ENCODE measurements around the gene CCNY. TPM values are rescaled to one million over a fixed set of nuclear protein-coding genes. Genes with fewer than 3 reads are reported as not detected.

The CCNY gene
- total RNA-seq, 3 donors from 2014 or later, result 48.6 to 64.4 (median 51.5) TPM

DNA sequence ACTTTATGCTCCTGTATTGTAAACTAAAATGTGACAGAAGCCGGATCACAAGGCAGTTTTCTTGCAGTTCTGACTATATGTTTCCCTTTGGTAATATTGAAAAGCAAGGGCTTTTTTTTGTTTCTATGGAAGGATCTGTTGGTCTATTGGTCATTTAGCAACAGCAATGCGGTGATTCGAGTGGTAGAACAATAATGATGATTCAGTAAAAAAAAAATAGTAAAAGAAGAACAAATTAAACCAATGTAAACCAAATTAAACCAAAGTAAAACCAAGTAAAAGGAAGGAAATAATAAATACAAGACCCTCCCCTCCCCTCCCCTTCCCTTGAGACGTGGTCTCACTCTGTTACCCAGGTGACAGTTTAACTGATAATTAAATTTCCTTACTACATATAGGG is 17.8 kb upstream of the CCNY start:
- no peak overlapping the region for H3K4me3 ChIP-seq
- TF ChIP-seq, protein P1, sequence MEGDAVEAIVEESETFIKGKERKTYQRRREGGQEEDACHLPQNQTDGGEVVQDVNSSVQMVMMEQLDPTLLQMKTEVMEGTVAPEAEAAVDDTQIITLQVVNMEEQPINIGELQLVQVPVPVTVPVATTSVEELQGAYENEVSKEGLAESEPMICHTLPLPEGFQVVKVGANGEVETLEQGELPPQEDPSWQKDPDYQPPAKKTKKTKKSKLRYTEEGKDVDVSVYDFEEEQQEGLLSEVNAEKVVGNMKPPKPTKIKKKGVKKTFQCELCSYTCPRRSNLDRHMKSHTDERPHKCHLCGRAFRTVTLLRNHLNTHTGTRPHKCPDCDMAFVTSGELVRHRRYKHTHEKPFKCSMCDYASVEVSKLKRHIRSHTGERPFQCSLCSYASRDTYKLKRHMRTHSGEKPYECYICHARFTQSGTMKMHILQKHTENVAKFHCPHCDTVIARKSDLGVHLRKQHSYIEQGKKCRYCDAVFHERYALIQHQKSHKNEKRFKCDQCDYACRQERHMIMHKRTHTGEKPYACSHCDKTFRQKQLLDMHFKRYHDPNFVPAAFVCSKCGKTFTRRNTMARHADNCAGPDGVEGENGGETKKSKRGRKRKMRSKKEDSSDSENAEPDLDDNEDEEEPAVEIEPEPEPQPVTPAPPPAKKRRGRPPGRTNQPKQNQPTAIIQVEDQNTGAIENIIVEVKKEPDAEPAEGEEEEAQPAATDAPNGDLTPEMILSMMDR (IDR thresholded peaks at IDR 0.05), result no peak
- ATAC-seq (no peak), DNase-seq (no peak)
- no peaks in the 10 kb centered on the region for H3K36me3 ChIP-seq (ENCODE audit: low read depth)
- H3K4me1 ChIP-seq (ENCODE audit: low read depth), result no peaks in the 10 kb centered on the region
- H3K9me3 ChIP-seq, result peaks cover 6% of the 10 kb centered on the region
- intact Hi-C loops (cut with DNase I, micrococcal nuclease), result no loop called here

DNA sequence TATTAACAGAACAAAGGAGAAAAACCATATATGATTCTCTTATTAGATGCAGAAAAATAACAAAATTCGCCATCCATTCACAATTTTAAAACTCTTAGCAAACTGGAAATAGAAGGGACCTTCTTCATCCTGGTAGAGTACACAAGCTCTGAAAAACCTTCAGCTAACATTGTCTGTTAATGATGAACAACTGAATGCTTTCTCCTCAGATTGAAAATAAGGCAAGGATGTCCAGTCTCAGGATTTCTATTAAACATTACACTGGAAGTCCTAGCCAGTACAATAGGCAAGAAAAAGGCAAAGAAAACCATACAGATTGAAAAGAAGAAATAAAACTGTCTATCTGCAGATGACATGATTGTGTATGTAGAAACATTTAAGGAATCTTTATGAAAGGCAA is 16.0 kb upstream of the CCNY start:
- no peak for DNase-seq
- no peaks in the 10 kb centered on the region for H3K36me3 ChIP-seq (ENCODE audit: low read depth)
- H3K4me3 ChIP-seq, result no peak overlapping the region
- intact Hi-C loops (cut with DNase I, micrococcal nuclease), result no loop called here
- no peaks in the 10 kb centered on the region for H3K4me1 ChIP-seq (ENCODE audit: low read depth)
- TF ChIP-seq, protein P1 (IDR thresholded peaks at IDR 0.05), result no peak
- H3K9me3 ChIP-seq, result peaks cover 6% of the 10 kb centered on the region
- ATAC-seq, result no peak

DNA sequence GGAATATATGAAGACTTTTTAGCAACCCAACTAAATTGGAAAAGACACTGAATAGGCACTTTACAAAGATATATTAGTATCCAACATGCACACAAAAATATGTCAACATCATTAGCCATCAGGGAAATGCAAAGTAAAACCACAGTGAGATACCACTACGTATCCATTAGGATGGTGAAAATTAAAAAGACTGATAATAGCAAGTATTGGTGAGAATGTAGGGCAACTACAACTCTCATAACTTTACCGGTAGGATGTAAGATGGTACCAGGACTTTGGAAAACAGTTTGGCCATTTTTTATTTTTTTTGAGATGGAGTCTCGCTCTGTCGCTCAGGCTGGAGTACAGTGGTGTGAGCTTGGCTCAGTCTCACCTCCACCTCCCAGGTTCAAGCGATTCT is 13.7 kb upstream of the CCNY start:
- Histone ChIP-seq H3K9me3 (peaks cover 6% of the 10 kb centered on the region), H3K4me3 (no peak overlapping the region), H3K4me1 (ENCODE audit: low read depth) (no peaks in the 10 kb centered on the region), H3K36me3 (ENCODE audit: low read depth) (no peaks in the 10 kb centered on the region)
- intact Hi-C loops (cut with DNase I, micrococcal nuclease), result no loop called here
- ATAC-seq (no peak), DNase-seq (no peak)
- TF ChIP-seq, protein P1 (IDR thresholded peaks at IDR 0.05), result no peak

DNA sequence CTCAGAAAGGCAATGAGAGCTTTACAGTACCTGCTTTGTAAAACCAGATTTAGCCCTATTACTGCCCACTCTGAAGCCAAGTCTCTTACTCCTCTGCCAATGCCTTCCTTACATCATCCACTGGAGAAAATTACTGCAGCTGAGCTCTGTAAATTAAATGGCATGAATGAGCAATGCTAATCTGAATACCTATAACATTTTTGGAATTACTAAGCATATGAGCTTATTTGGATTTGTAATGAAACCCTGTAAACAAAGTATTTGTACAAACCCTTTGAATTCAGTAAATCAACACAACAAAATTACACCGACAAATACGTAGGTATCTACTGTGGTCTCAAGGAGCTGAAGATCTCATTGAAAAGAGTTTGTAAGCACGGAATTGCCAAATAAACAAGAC is 12.1 kb upstream of the CCNY start:
- H3K4me1 ChIP-seq (ENCODE audit: low read depth), result no peaks in the 10 kb centered on the region
- H3K4me3 ChIP-seq, result no peak overlapping the region
- TF ChIP-seq, protein P1 (IDR thresholded peaks at IDR 0.05), result no peak
- no peaks in the 10 kb centered on the region for H3K36me3 ChIP-seq (ENCODE audit: low read depth)
- DNase-seq (no peak), ATAC-seq (no peak)
- intact Hi-C loops (cut with DNase I, micrococcal nuclease), result no loop called here
- H3K9me3 ChIP-seq, result peaks cover 6% of the 10 kb centered on the region

DNA sequence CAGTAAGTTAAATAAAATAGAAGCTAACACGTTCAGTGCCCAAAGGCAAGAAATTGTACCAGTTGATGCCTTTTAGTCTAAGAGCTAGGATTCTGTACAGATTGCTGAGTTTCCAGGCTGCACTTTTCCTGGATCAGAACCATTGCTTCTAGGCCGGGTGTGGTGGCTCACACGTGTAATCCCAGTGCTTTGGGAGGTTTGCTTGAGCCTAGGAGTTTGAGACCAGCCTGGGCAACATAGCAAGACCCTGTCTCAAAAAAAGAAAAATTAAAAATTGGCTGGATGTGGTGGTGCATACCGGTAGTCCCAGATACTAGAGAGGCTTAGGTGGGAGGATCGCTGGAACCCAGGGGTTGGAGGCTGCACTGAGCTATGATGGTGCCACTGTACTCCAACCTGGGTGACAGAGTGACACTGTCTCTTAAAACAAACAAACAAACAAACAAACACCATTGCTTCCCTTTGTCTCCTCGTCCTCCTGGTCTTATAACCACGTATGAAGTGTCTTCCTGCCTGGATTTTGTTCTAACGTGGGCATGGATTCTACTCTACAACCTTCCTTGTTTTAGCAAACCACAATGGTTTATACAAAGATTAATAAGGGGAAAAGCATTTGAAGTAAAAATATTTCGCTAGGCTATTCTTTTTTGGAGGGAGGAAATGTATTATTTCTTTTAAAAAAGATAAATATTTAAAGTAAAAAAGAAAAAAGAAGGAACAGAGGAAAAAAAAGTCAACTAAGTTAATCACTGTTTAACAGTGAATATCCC is 9.7 kb upstream of the CCNY start:
- TF ChIP-seq, protein P1 (IDR thresholded peaks at IDR 0.05), result no peak
- H3K36me3 ChIP-seq (ENCODE audit: low read depth), result no peaks in the 10 kb centered on the region
- DNase-seq, result no peak
- H3K9me3 ChIP-seq, result peaks cover 6% of the 10 kb centered on the region
- no peak overlapping the region for H3K4me3 ChIP-seq
- H3K4me1 ChIP-seq (ENCODE audit: low read depth), result no peaks in the 10 kb centered on the region
- intact Hi-C loops (cut with DNase I, micrococcal nuclease), result no loop called here
- ATAC-seq, result no peak

Data from mucosa of descending colon (tissue), 3 donors.